ENCODE measurements around the gene RBM19. TPM values are rescaled to one million over a fixed set of nuclear protein-coding genes. Genes with fewer than 3 reads are reported as not detected.
A peak's percentile ranks its signal among the peaks of the same experiment; 100 is the strongest.

RBM19 gene
- total RNA-seq, 1 donor from 2014 or later: 31.1 TPM

DNA sequence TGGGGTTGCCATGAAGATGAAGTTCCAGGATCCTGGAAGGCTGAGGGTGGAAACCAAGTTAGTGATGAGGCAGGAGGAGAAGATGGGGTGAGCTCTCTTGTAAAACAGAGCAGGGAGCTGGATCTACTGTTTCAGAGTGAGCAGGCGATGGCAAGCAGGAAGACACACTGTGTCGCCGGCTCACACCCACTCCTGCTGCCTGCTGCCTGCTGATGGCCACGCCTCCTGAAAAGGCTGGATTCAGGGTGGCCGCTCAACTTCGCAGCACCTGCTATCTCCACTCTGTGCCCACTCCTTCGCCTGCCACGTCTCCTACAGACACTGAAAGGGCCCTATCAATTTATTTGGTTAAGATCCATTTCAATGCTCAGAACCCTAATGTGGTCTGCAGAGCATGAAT is 96.1 kb downstream of the RBM19 start:
- Mint-ChIP-seq H3K36me3 (ENCODE audit: unreplicated experiment) (no peaks in the 10 kb centered on the region), H3K27me3 (ENCODE audit: unreplicated experiment) (no peaks in the 10 kb centered on the region), H3K4me3 (ENCODE audit: unreplicated experiment) (no peak overlapping the region), H3K9me3 (ENCODE audit: unreplicated experiment) (no peaks in the 10 kb centered on the region), H3K27ac (ENCODE audit: unreplicated experiment) (no peak overlapping the region), H3K4me1 (ENCODE audit: unreplicated experiment) (peaks cover 6% of the 10 kb centered on the region)
- DNase-seq (ENCODE audit: extremely low spot score, unreplicated experiment): no peak
- TF ChIP-seq, protein P1, sequence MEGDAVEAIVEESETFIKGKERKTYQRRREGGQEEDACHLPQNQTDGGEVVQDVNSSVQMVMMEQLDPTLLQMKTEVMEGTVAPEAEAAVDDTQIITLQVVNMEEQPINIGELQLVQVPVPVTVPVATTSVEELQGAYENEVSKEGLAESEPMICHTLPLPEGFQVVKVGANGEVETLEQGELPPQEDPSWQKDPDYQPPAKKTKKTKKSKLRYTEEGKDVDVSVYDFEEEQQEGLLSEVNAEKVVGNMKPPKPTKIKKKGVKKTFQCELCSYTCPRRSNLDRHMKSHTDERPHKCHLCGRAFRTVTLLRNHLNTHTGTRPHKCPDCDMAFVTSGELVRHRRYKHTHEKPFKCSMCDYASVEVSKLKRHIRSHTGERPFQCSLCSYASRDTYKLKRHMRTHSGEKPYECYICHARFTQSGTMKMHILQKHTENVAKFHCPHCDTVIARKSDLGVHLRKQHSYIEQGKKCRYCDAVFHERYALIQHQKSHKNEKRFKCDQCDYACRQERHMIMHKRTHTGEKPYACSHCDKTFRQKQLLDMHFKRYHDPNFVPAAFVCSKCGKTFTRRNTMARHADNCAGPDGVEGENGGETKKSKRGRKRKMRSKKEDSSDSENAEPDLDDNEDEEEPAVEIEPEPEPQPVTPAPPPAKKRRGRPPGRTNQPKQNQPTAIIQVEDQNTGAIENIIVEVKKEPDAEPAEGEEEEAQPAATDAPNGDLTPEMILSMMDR (IDR thresholded peaks at IDR 0.05): no peak

DNA sequence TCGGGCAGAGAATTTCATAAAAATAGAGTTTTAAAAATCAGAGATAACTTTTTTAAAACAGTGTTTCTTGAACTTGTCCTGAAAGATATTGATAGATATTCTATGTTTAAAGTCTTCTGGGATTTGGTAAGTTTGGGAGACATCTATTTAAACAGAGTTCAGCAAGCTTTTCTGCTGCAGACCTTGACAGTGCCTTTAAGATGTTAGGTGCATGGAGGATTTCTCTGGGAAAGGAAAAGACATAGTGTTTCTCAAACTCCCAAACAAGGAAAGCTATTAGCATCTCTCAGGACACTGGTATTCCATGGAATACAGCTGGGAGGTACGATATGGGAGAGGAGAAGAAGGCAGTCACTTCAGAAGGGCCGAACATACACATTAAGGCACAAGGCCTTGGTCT is 97.8 kb downstream of the RBM19 start:
- no peak overlapping the region for H3K4me3 Mint-ChIP-seq (ENCODE audit: unreplicated experiment)
- H3K36me3 Mint-ChIP-seq (ENCODE audit: unreplicated experiment): no peaks in the 10 kb centered on the region
- TF ChIP-seq, protein P1 (IDR thresholded peaks at IDR 0.05): no peak

DNA sequence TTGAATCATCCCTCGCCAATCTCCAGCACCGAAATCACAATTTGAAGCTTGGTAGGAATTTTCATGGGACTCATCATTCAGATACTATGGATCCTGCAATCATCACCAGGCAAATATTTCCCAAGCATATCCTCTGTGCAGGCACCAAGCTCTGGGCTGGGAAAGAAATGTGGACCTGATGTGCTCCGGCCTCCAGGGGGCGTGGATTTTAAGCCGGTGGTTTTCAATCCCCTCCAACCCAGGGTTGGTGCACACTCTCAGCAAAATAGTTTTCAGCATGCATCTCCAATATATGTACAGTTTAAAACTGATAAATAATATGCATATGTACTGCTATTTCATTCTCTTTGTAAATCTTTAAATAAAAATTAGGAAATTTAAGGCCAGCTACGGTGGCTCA is 98.9 kb downstream of the RBM19 start:
- Mint-ChIP-seq H3K4me1 (ENCODE audit: unreplicated experiment) (peaks cover 18% of the 10 kb centered on the region), H3K27me3 (ENCODE audit: unreplicated experiment) (no peaks in the 10 kb centered on the region)
- TF ChIP-seq, protein P1 (IDR thresholded peaks at IDR 0.05): peak; percentile 47

More for the DNA sequence above, 97.8 kb downstream of the RBM19 start:
- H3K27me3 Mint-ChIP-seq (ENCODE audit: unreplicated experiment): no peaks in the 10 kb centered on the region
- H3K27ac Mint-ChIP-seq (ENCODE audit: unreplicated experiment): no peak overlapping the region
- peaks cover 8% of the 10 kb centered on the region for H3K4me1 Mint-ChIP-seq (ENCODE audit: unreplicated experiment)
- no peak for DNase-seq (ENCODE audit: extremely low spot score, unreplicated experiment)
- no peaks in the 10 kb centered on the region for H3K9me3 Mint-ChIP-seq (ENCODE audit: unreplicated experiment)

GRCh38 chr12:113866496-113866895 is 99.6 kb downstream of the RBM19 start:
- DNase-seq (ENCODE audit: extremely low spot score, unreplicated experiment): no peak
- Mint-ChIP-seq H3K36me3 (ENCODE audit: unreplicated experiment) (no peaks in the 10 kb centered on the region), H3K27me3 (ENCODE audit: unreplicated experiment) (no peaks in the 10 kb centered on the region), H3K27ac (ENCODE audit: unreplicated experiment) (no peak overlapping the region), H3K4me1 (ENCODE audit: unreplicated experiment) (peaks cover 20% of the 10 kb centered on the region), H3K4me3 (ENCODE audit: unreplicated experiment) (no peak overlapping the region), H3K9me3 (ENCODE audit: unreplicated experiment) (no peaks in the 10 kb centered on the region)
- TF ChIP-seq, protein P1 (IDR thresholded peaks at IDR 0.05): no peak

More for the DNA sequence above, 98.9 kb downstream of the RBM19 start:
- Mint-ChIP-seq H3K36me3 (ENCODE audit: unreplicated experiment) (no peaks in the 10 kb centered on the region), H3K27ac (ENCODE audit: unreplicated experiment) (no peak overlapping the region), H3K9me3 (ENCODE audit: unreplicated experiment) (no peaks in the 10 kb centered on the region), H3K4me3 (ENCODE audit: unreplicated experiment) (no peak overlapping the region)
- no peak for DNase-seq (ENCODE audit: extremely low spot score, unreplicated experiment)

GRCh38 chr12:113863455-113863845 is 102.7 kb downstream of the RBM19 start:
- TF ChIP-seq, protein P1 (IDR thresholded peaks at IDR 0.05): no peak
- H3K27ac Mint-ChIP-seq (ENCODE audit: unreplicated experiment): peak overlapping the region; percentile 14
- DNase-seq (ENCODE audit: extremely low spot score, unreplicated experiment): no peak
- no peaks in the 10 kb centered on the region for H3K36me3 Mint-ChIP-seq (ENCODE audit: unreplicated experiment)
- peaks cover 20% of the 10 kb centered on the region for H3K4me1 Mint-ChIP-seq (ENCODE audit: unreplicated experiment)
- H3K27me3 Mint-ChIP-seq (ENCODE audit: unreplicated experiment): no peaks in the 10 kb centered on the region
- H3K9me3 Mint-ChIP-seq (ENCODE audit: unreplicated experiment): no peaks in the 10 kb centered on the region
- no peak overlapping the region for H3K4me3 Mint-ChIP-seq (ENCODE audit: unreplicated experiment)

Data from osteocyte (in vitro differentiated cells).